GM12878 (cell line): ENCODE results near the gene BMP2K. TPM values are rescaled to one million over a fixed set of nuclear protein-coding genes. Genes with fewer than 3 reads are reported as not detected.

ENCODE experiments used
- ATAC-seq: fragments of 200-7000 bp; cut with Tn5 transposase; 3 replicates; pipeline ENCODE4 v1.9.1; 2020; ENCODE audit warnings: mild to moderate bottlenecking, moderate library complexity
- BruUV-seq: library from RNA; stranded (reverse); fragments of 400-500 nt; replicated peaks from 2 replicates; lab custom pipeline; 2021; lab: Mats Ljungman, UMichigan
- CTCF ChIA-PET: fragments of 300-600 bp; sonication (Branson Sonifier 250); formaldehyde crosslinking; extraction: SDS; loops from one replicate; lab custom pipeline; 2021; ENCODE audit warnings: inconsistent platforms; lab: Yijun Ruan, JAX
- POLR2A ChIA-PET: fragments of 350-600 bp; formaldehyde crosslinking; extraction: SDS; loops from one replicate; lab custom pipeline; 2021; ENCODE audit warnings: inconsistent platforms; lab: Charles Lee
- RAD21 ChIA-PET: fragments of 300-600 bp; sonication (Branson Sonifier 250); formaldehyde crosslinking; loops from one replicate; lab custom pipeline; 2023; ENCODE audit warnings: antibody characterized with exemption; ENCODE audit not compliant: unreplicated experiment; lab: Charles Lee
- SMC1A ChIA-PET: fragments of 300-600 bp; sonication (Branson Sonifier 250); formaldehyde crosslinking; loops from one replicate; lab custom pipeline; 2023; ENCODE audit not compliant: unreplicated experiment, uncharacterized antibody; lab: Charles Lee
- DNase-seq: peaks from one replicate; pipeline ENCODE4 v3.0.0-alpha.2; 2011; ENCODE audit warnings: low read depth, low spot score
- FAIRE-seq: peaks from 3 replicates; lab custom pipeline; 2011; peaks lifted over from hg19 to GRCh38; lab: Jason Lieb, UNC
- H2AFZ ChIP-seq: 2 replicates; pipeline ENCODE4 v1.6.0; 2011; ENCODE audit warnings: low read depth, low read length, control low read depth; ENCODE audit not compliant: control insufficient read depth
- H3K27ac ChIP-seq: 2 replicates; pipeline ENCODE4 v1.5.1; 2011; ENCODE audit warnings: control low read depth; ENCODE audit not compliant: control insufficient read depth, insufficient read depth
- H3K27me3 ChIP-seq, 2 experiments: replicated peaks in 1 of 2; 2 replicates each; pipeline versions ENCODE4 v1.6.0 to v1.6.1; 2011; ENCODE audit warnings: low read length in 1 of 2; ENCODE audit not compliant: control insufficient read depth in 2 of 2, insufficient read depth in 2 of 2
- H3K36me3 ChIP-seq, 2 experiments: 2 replicates each; pipeline ENCODE4 v1.5.1; 2011; ENCODE audit warnings: low read length in 1 of 2; ENCODE audit not compliant: control insufficient read depth in 2 of 2, insufficient read depth in 2 of 2
- H3K4me1 ChIP-seq: 2 replicates; pipeline ENCODE4 v1.6.1; 2011; ENCODE audit warnings: mild to moderate bottlenecking, low read length, moderate library complexity, mixed read lengths; ENCODE audit not compliant: control insufficient read depth, insufficient read depth
- H3K4me2 ChIP-seq: 2 replicates; pipeline ENCODE4 v1.6.0; 2011; ENCODE audit warnings: control low read depth; ENCODE audit not compliant: control insufficient read depth, insufficient read depth
- H3K4me3 ChIP-seq: fragments of 200-600 bp; sonication (generic); 2 replicates; pipeline ENCODE4 v1.5.1; 2016
- H3K79me2 ChIP-seq: 2 replicates; pipeline ENCODE4 v1.6.0; 2011; ENCODE audit warnings: low read length; ENCODE audit not compliant: control insufficient read depth, insufficient read depth
- H3K9ac ChIP-seq: 2 replicates; pipeline ENCODE4 v1.8.0; 2011; ENCODE audit warnings: low read length, control low read depth, mixed read lengths; ENCODE audit not compliant: control insufficient read depth, insufficient read depth
- H3K9me3 ChIP-seq: replicated peaks from 3 replicates; pipeline ENCODE4 v1.5.1; 2011; ENCODE audit warnings: mild to moderate bottlenecking, low read length; ENCODE audit not compliant: control insufficient read depth, insufficient read depth
- H4K20me1 ChIP-seq: 2 replicates; pipeline ENCODE4 v1.6.0; 2011; ENCODE audit not compliant: control insufficient read depth, insufficient read depth
- BHLHE40 ChIP-seq, 2 experiments: fragments of 450-650 bp in 1 of 2; IDR thresholded peaks; 2 replicates each; pipeline ENCODE4 v1.6.1; 2011 to 2017; ENCODE audit warnings: low read depth in 2 of 2, borderline replicate concordance in 1 of 2, improper control_type of control experiment in 1 of 2, low read length in 1 of 2, mild to moderate bottlenecking in 1 of 2
- BMI1 ChIP-seq: fragments of 450-650 bp; IDR thresholded peaks from 2 replicates; pipeline ENCODE4 v1.6.1; 2016; ENCODE audit warnings: mild to moderate bottlenecking, moderate library complexity, borderline replicate concordance
- FOS ChIP-seq: IDR thresholded peaks from 3 replicates; pipeline ENCODE4 v1.6.1; 2011; ENCODE audit warnings: borderline replicate concordance; ENCODE audit not compliant: insufficient read length; ENCODE audit errors: extremely low read depth
- HCFC1 ChIP-seq: fragments of 150-350 bp; IDR thresholded peaks from 2 replicates; pipeline ENCODE4 v1.6.1; 2014; ENCODE audit warnings: low read length
- IRF4 ChIP-seq: IDR thresholded peaks from 2 replicates; pipeline ENCODE4 v1.6.1; 2011; ENCODE audit warnings: low read depth, low read length
- KDM1A ChIP-seq: fragments of 200-600 bp; sonication (generic); IDR thresholded peaks from 2 replicates; pipeline ENCODE4 v1.6.1; 2016; ENCODE audit warnings: borderline replicate concordance
- LARP7 ChIP-seq: fragments of 450-650 bp; IDR thresholded peaks from 2 replicates; pipeline ENCODE4 v1.6.1; 2017; ENCODE audit warnings: mild to moderate bottlenecking
- MEF2A ChIP-seq: IDR thresholded peaks from 2 replicates; pipeline ENCODE4 v1.6.1; 2011; ENCODE audit warnings: low read depth, mild to moderate bottlenecking, low read length, moderate library complexity; ENCODE audit not compliant: insufficient read depth
- MEF2B ChIP-seq: fragments of 450-650 bp; IDR thresholded peaks from 2 replicates; pipeline ENCODE4 v1.6.1; 2018; ENCODE audit warnings: mild to moderate bottlenecking, moderate library complexity; ENCODE audit not compliant: partially characterized antibody, poor library complexity, severe bottlenecking
- NR2C2 ChIP-seq: IDR thresholded peaks from 2 replicates; pipeline ENCODE4 v1.6.1; 2011; ENCODE audit warnings: borderline replicate concordance, low read depth; ENCODE audit not compliant: control insufficient read depth, insufficient read length
- SIN3A ChIP-seq: IDR thresholded peaks from 2 replicates; pipeline ENCODE4 v1.6.1; 2012; ENCODE audit warnings: low read depth, low read length, improper control_type of control experiment
- SPI1 ChIP-seq: IDR thresholded peaks from 2 replicates; pipeline ENCODE4 v1.6.1; 2011; ENCODE audit warnings: low read depth, mild to moderate bottlenecking, low read length, moderate library complexity, borderline replicate concordance; ENCODE audit not compliant: insufficient read depth
- WGBS: methylation state at CpG from one replicate; pipeline ENCODE4 v1.1.6; 2016; ENCODE audit warnings: low lambda C conversion rate; ENCODE audit not compliant: insufficient replicate concordance, insufficient coverage; ENCODE audit errors: missing lambda C conversion rate; 5-methylcytosine and 5-hydroxymethylcytosine counted together
- in situ Hi-C: fragments of 300-500 bp; cut with MboI; formaldehyde crosslinking; loops from 9 replicates; pipeline ENCODE4 v1.14.3; 2018; ENCODE audit warnings: mixed read lengths
- intact Hi-C: fragments of 100-400 bp; cut with micrococcal nuclease; formaldehyde crosslinking; loops from one replicate; pipeline ENCODE4 v1.14.2; 2022; ENCODE audit not compliant: unreplicated experiment
- polyA plus RNA-seq, 11 experiments: library from polyadenylated mRNA; depleted of rRNA in 4 of 11; unstranded in 6 of 11; stranded (reverse) in 5 of 11; fragments of >200 nt; fragmentation: Nextera tagmentation in 4 of 11; fragmentation: Illumina TruSeq in 1 of 11; extraction: Ambion mirVana in 4 of 11; extraction: Trizol in 1 of 11; gene quantifications; 1 replicate in 1 of 11; 2 replicates in 10 of 11; pipeline versions ENCODE4 v1.2.1 to v1.2.3, GENCODE V29; 2011 to 2016; ENCODE audit warnings: inconsistent platforms in 2 of 11, missing spikeins in 2 of 11, low read depth in 1 of 11
- total RNA-seq, 4 experiments: library from RNA; depleted of rRNA in 3 of 4; stranded (reverse); fragments of >200 nt in 3 of 4; fragmentation: Illumina TruSeq in 1 of 4; extraction: Trizol in 1 of 4; gene quantifications; 2 replicates each; pipeline versions ENCODE4 v1.2.1 to v1.2.3, GENCODE V29; 2013 to 2021
- TF ChIP-seq, protein P1 (sequence below): fragments of 450-650 bp; IDR thresholded peaks from 2 replicates; pipeline ENCODE4 v1.6.1; 2014; ENCODE audit warnings: mild to moderate bottlenecking
- TF ChIP-seq, protein P2 (sequence below): fragments of 450-650 bp; conservative IDR thresholded peaks from 2 replicates; pipeline ENCODE4 v1.6.1; 2017; ENCODE audit warnings: mild to moderate bottlenecking, moderate library complexity
- TF ChIP-seq, protein P3 (sequence below): IDR thresholded peaks from 2 replicates; pipeline ENCODE4 v1.6.1; 2012; ENCODE audit warnings: low read depth, low read length, improper control_type of control experiment

BMP2K gene
- total and polyA plus RNA-seq, 10 of the 15 experiments (the other 5 are each of a cell fraction or from before 2014, with no cell fraction given): 3.3 to 84.6 (median 24.8) TPM

DNA sequence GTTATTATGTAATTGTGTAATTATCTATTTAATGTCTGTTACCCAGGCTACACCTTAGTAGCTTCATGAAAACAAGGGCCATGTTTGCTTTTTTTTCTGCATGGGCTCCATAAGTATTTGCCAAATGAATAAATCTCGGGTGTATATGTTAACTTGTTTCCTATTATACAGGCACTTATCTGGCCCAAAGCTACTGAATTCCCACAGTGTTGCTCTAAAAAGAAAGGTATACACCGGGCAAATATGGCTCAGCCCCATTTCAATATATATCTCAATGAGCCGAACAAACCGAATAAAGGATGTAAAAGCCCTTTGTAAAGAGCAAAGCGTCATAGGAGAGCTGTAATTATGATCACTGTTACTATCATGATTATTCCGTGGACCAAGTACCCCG is 162.3 kb downstream of the BMP2K start (continued):
- no peak for TF ChIP-seq MEF2A
- no peak for TF ChIP-seq SIN3A
- TF ChIP-seq FOS: no peak
- no peak for TF ChIP-seq KDM1A
- TF ChIP-seq, protein P1, sequence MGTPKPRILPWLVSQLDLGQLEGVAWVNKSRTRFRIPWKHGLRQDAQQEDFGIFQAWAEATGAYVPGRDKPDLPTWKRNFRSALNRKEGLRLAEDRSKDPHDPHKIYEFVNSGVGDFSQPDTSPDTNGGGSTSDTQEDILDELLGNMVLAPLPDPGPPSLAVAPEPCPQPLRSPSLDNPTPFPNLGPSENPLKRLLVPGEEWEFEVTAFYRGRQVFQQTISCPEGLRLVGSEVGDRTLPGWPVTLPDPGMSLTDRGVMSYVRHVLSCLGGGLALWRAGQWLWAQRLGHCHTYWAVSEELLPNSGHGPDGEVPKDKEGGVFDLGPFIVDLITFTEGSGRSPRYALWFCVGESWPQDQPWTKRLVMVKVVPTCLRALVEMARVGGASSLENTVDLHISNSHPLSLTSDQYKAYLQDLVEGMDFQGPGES: no peak
- TF ChIP-seq, all 136 proteins: peak for 0

DNA sequence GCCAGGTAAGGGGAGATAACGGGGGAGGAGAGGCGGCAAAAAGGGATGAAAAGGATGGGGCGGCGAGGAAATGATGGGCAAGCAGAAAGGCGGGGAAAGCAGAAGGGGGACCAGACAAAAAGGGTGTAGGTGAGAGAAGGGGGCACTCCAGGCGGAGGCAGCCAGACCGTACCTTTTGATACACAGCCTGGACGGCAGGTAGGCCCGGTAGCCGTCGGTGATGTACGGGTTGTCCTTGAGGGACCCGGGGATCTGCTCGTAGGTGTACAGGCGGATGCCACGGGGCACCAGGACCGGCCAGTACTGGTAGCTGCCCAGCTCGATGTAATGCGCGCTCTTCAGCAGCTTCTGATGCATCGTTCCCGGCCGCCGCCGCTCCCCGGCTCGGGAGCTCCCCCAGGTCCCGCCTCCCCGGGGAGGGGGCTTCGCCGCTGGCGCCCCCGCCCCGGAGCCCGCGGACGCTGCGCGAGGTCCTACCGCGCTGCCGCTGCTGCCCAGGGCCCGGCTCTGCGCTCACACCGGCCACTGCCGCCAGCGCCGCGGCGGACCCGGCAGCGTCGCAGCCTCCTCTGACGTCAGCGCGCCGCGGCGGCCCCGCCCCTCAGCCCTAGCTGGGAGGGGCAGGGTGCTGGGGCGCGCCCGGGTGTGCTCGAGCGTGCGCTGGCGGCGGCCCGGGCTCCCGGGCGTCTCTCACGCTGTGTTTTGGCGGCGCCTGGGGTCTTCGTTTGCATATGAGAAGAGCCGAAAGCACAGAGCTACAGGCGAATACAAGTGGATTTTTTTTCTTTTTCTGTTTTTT is 162.9 kb downstream of the BMP2K start, which contains the start of gene PAQR3:
TSS of gene PAQR3 (minus strand) at position 571 of the 799 bp plus-strand sequence. CDS start at position 357, 214 bp downstream.
- no TSS peak for BruUV-seq
- Histone ChIP-seq H3K79me2 (peaks cover 1% of the 10 kb centered on the region), H3K4me2 (peak within 1 kb of the TSS; percentile 96), H3K4me1 (no peaks in the 10 kb centered on the region; the same call in 1 of the 2 replicates), H3K9ac (peak within 1 kb of the TSS; percentile 75), H3K27me3 (no peaks in the 10 kb centered on the region), H3K4me3 (peak within 1 kb of the TSS; percentile 78), H3K9me3 (no peaks in the 10 kb centered on the region; the same call in 2 of the 3 replicates), H4K20me1 (no peaks in the 10 kb centered on the region), H2AFZ (peak within 1 kb of the TSS; percentile 92), H3K27ac (no peak within 1 kb of the TSS; the same call in 1 of the 2 replicates), H3K36me3 (no peaks in the 10 kb centered on the region)
- ChIA-PET CTCF (interaction anchor here (1.0 to 4.1 kb wide), 6 partner anchors 13 to 1243 kb away, joined by 3 to 26 read pairs (median 5); no protein-coding TSS in a partner anchor), SMC1A (interaction anchor here (0.5 to 3.5 kb wide), 9 partner anchors 8 to 400 kb away, joined by 3 to 20 read pairs (median 6); no protein-coding TSS in a partner anchor), POLR2A (interaction anchor here (0.6 to 0.7 kb wide), 8 partner anchors 17 to 1048 kb away, joined by 3 to 5 read pairs (median 4); no protein-coding TSS in a partner anchor), RAD21 (interaction anchor here (0.6 to 1.3 kb wide), 9 partner anchors 8 to 1121 kb away, joined by 3 to 4 read pairs (median 3); no protein-coding TSS in a partner anchor)
- peak; percentile 21 for DNase-seq
- ATAC-seq: peak; percentile 97
- no peak for FAIRE-seq
- in situ Hi-C loops: no loop called here
- intact Hi-C loops: loop anchor here (5.0 kb wide), 1 partner anchor 327 kb away; no protein-coding TSS in a partner anchor
- WGBS: 3% methylated on average over 54 of the region's 77 CpGs
- TF ChIP-seq IRF4 (no peak), SPI1 (no peak), NR2C2 (no peak), LARP7 (peak; percentile 96), BMI1 (no peak), BHLHE40 (IDR thresholded peaks at IDR 0.05; ENCODE audit: borderline replicate concordance in 1 of 2, low read depth in 2 of 2, low read length in 1 of 2) (peak in 1 of 2 experiments; percentile 84; a peak in 3 of 4 replicates), MEF2B (no peak), MEF2A (no peak), HCFC1 (peak; percentile 12)
- TF ChIP-seq, protein P2, sequence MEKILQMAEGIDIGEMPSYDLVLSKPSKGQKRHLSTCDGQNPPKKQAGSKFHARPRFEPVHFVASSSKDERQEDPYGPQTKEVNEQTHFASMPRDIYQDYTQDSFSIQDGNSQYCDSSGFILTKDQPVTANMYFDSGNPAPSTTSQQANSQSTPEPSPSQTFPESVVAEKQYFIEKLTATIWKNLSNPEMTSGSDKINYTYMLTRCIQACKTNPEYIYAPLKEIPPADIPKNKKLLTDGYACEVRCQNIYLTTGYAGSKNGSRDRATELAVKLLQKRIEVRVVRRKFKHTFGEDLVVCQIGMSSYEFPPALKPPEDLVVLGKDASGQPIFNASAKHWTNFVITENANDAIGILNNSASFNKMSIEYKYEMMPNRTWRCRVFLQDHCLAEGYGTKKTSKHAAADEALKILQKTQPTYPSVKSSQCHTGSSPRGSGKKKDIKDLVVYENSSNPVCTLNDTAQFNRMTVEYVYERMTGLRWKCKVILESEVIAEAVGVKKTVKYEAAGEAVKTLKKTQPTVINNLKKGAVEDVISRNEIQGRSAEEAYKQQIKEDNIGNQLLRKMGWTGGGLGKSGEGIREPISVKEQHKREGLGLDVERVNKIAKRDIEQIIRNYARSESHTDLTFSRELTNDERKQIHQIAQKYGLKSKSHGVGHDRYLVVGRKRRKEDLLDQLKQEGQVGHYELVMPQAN: peak; percentile 84
- TF ChIP-seq, protein P3, sequence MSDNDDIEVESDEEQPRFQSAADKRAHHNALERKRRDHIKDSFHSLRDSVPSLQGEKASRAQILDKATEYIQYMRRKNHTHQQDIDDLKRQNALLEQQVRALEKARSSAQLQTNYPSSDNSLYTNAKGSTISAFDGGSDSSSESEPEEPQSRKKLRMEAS: no peak
